ENCODE data around the gene ZCCHC8. TPM values are rescaled to one million over a fixed set of nuclear protein-coding genes. Genes with fewer than 3 reads are reported as not detected.

The ZCCHC8 gene
- polyA plus RNA-seq, 1 donor (not counting 4 experiments of a cell fraction or from before 2014, with no cell fraction given) = 14.0 TPM

DNA sequence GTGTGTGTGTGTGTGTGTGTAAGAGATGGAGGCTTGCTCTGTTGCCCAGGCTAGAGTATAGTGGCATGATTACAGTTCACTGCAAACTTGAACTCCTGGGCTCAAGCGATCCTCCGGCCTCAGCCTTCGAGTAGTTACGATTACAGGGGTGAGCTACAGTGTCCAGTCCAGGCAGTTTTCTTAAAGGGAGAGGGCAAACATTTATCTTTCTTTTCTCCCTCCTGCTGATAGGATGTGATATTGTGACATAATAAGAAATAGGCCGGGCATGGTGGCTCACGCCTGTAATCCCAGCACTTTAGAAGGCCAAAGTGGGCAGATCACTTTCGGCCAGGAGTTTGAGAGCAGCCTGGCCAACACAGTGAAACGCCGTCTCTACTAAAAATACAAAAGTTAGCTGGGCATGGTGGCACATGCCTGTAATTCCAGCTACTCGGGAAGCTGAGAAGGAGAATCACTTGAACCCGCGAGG, 46.4 kb downstream of the ZCCHC8 start:
- FAIRE-seq = no peak
- DNase-seq (ENCODE audit: low read depth, low spot score) = no peak
- no peaks in the 10 kb centered on the region for H3K9me1 ChIP-seq (ENCODE audit: control insufficient read depth, extremely low read depth, insufficient read depth, low read length)
- H3K27me3 ChIP-seq (ENCODE audit: control insufficient read depth, extremely low read depth, insufficient read depth, low read length) = no peaks in the 10 kb centered on the region
- no peak overlapping the region for H3K27ac ChIP-seq (ENCODE audit: control insufficient read depth, insufficient read depth, low read length)
- no peak overlapping the region for H3K4me3 ChIP-seq (ENCODE audit: control insufficient read depth in 2 of 3, extremely low read depth in 1 of 3, insufficient read depth in 2 of 3, low read depth in 1 of 3, low read length in 3 of 3)
- H3K36me3 ChIP-seq (ENCODE audit: control insufficient read depth in 2 of 2, extremely low read depth in 1 of 2, insufficient read depth in 2 of 2, low read length in 2 of 2) = no peaks in the 10 kb centered on the region
- no peak for TF ChIP-seq EZH2 (IDR thresholded peaks at IDR 0.05; ENCODE audit: low read length)
- TF ChIP-seq, protein P1, sequence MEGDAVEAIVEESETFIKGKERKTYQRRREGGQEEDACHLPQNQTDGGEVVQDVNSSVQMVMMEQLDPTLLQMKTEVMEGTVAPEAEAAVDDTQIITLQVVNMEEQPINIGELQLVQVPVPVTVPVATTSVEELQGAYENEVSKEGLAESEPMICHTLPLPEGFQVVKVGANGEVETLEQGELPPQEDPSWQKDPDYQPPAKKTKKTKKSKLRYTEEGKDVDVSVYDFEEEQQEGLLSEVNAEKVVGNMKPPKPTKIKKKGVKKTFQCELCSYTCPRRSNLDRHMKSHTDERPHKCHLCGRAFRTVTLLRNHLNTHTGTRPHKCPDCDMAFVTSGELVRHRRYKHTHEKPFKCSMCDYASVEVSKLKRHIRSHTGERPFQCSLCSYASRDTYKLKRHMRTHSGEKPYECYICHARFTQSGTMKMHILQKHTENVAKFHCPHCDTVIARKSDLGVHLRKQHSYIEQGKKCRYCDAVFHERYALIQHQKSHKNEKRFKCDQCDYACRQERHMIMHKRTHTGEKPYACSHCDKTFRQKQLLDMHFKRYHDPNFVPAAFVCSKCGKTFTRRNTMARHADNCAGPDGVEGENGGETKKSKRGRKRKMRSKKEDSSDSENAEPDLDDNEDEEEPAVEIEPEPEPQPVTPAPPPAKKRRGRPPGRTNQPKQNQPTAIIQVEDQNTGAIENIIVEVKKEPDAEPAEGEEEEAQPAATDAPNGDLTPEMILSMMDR (optimal IDR thresholded peaks at IDR 0.05 in 1 of 3, IDR thresholded peaks at IDR 0.05 in 1 of 3, conservative IDR thresholded peaks at IDR 0.05 in 1 of 3; ENCODE audit: extremely low read depth in 1 of 3, insufficient read depth in 2 of 3, low read length in 3 of 3) = no peak
- H3K4me2 ChIP-seq (ENCODE audit: control insufficient read depth, extremely low read depth, insufficient read depth, low read depth, low read length) = no peak overlapping the region
- H3K4me1 ChIP-seq (ENCODE audit: control insufficient read depth, extremely low read depth, insufficient read depth, low read length) = peaks cover 5% of the 10 kb centered on the region
- no peaks in the 10 kb centered on the region for H3K9me3 ChIP-seq (ENCODE audit: control insufficient read depth, low read depth, low read length)
- no peak overlapping the region for H3K9ac ChIP-seq (ENCODE audit: control insufficient read depth, extremely low read depth, insufficient read depth, low read length)
- H3K79me2 ChIP-seq (ENCODE audit: control insufficient read depth, insufficient read depth, low read length) = no peaks in the 10 kb centered on the region
- H2AFZ ChIP-seq (ENCODE audit: control insufficient read depth, low read length) = no peak overlapping the region
- no peaks in the 10 kb centered on the region for H4K20me1 ChIP-seq (ENCODE audit: control insufficient read depth, extremely low read depth, insufficient read depth, low read length)
- dilution Hi-C loops (cut with MboI; ENCODE audit: extremely low pct_ligation_motif_present, low sequenced_read_pairs) = no loop called here

DNA sequence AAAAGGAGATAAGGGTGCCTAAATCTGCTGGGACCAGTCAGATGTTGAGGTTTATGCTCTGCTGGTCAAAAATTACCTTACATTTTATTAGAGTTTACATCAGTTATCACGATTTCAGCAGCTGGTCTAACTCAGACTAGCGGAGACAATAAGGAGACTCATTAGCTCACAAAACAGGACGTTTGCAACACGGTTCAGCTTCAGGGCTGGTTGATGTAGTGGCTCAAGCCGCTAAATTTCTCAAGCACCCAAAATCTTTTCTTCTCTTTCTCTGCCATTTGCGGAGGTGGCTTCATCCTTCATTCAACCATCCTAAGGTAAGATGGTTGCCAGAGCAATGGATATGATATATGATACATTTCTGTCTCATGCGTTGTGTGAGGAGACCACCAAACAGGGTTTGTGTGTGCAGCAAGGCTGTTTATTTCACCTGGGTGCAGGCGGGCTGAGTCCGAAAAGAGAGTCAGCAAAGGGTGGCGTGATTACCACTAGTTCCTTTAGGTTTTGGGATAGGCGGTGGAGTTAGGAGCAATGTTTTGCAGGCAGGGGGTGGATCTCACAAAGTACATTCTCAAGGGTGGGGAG, 47.9 kb downstream of the ZCCHC8 start:
- H3K9me1 ChIP-seq (ENCODE audit: control insufficient read depth, extremely low read depth, insufficient read depth, low read length) = no peaks in the 10 kb centered on the region
- no peaks in the 10 kb centered on the region for H4K20me1 ChIP-seq (ENCODE audit: control insufficient read depth, extremely low read depth, insufficient read depth, low read length)
- TF ChIP-seq, protein P1 (optimal IDR thresholded peaks at IDR 0.05 in 1 of 3, IDR thresholded peaks at IDR 0.05 in 1 of 3, conservative IDR thresholded peaks at IDR 0.05 in 1 of 3; ENCODE audit: extremely low read depth in 1 of 3, insufficient read depth in 2 of 3, low read length in 3 of 3) = no peak
- TF ChIP-seq EZH2 (IDR thresholded peaks at IDR 0.05; ENCODE audit: low read length) = no peak
- dilution Hi-C loops (cut with MboI; ENCODE audit: extremely low pct_ligation_motif_present, low sequenced_read_pairs) = no loop called here
- no peak overlapping the region for H3K9ac ChIP-seq (ENCODE audit: control insufficient read depth, extremely low read depth, insufficient read depth, low read length)
- no peaks in the 10 kb centered on the region for H3K79me2 ChIP-seq (ENCODE audit: control insufficient read depth, insufficient read depth, low read length)
- no peaks in the 10 kb centered on the region for H3K9me3 ChIP-seq (ENCODE audit: control insufficient read depth, low read depth, low read length)
- no peak for FAIRE-seq
- H2AFZ ChIP-seq (ENCODE audit: control insufficient read depth, low read length) = no peak overlapping the region
- no peak overlapping the region for H3K4me2 ChIP-seq (ENCODE audit: control insufficient read depth, extremely low read depth, insufficient read depth, low read depth, low read length)
- no peaks in the 10 kb centered on the region for H3K27me3 ChIP-seq (ENCODE audit: control insufficient read depth, extremely low read depth, insufficient read depth, low read length)
- no peak for DNase-seq (ENCODE audit: low read depth, low spot score)
- H3K36me3 ChIP-seq (ENCODE audit: control insufficient read depth in 2 of 2, extremely low read depth in 1 of 2, insufficient read depth in 2 of 2, low read length in 2 of 2) = no peaks in the 10 kb centered on the region
- H3K27ac ChIP-seq (ENCODE audit: control insufficient read depth, insufficient read depth, low read length) = no peak overlapping the region
- peaks cover 5% of the 10 kb centered on the region for H3K4me1 ChIP-seq (ENCODE audit: control insufficient read depth, extremely low read depth, insufficient read depth, low read length)
- no peak overlapping the region for H3K4me3 ChIP-seq (ENCODE audit: control insufficient read depth in 2 of 3, extremely low read depth in 1 of 3, insufficient read depth in 2 of 3, low read depth in 1 of 3, low read length in 3 of 3)
